ENCODE results near the gene TCP10L. TPM values are rescaled to one million over a fixed set of nuclear protein-coding genes. Genes with fewer than 3 reads are reported as not detected.

The TCP10L gene
- total and polyA plus RNA-seq, 7 donors, result 0.27 to 1.9 (median 0.50) TPM; not detected in 1

GRCh38 chr21:32597205-32597604 lies 11.9 kb upstream of the TCP10L start:
- TF ChIP-seq, protein P1, sequence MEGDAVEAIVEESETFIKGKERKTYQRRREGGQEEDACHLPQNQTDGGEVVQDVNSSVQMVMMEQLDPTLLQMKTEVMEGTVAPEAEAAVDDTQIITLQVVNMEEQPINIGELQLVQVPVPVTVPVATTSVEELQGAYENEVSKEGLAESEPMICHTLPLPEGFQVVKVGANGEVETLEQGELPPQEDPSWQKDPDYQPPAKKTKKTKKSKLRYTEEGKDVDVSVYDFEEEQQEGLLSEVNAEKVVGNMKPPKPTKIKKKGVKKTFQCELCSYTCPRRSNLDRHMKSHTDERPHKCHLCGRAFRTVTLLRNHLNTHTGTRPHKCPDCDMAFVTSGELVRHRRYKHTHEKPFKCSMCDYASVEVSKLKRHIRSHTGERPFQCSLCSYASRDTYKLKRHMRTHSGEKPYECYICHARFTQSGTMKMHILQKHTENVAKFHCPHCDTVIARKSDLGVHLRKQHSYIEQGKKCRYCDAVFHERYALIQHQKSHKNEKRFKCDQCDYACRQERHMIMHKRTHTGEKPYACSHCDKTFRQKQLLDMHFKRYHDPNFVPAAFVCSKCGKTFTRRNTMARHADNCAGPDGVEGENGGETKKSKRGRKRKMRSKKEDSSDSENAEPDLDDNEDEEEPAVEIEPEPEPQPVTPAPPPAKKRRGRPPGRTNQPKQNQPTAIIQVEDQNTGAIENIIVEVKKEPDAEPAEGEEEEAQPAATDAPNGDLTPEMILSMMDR (IDR thresholded peaks at IDR 0.05), result no peak
- intact Hi-C loops (cut with DNase I), result no loop called here

GRCh38 chr21:32595431-32595830 lies 10.1 kb upstream of the TCP10L start:
- Histone ChIP-seq H3K9me3 (no peaks in the 10 kb centered on the region), H3K36me3 (ENCODE audit: insufficient read depth in 1 of 2, low read depth in 1 of 2) (peaks cover 0 to 22% of the 10 kb centered on the region in 2 donors), H3K27ac (no peak overlapping the region), H3K27me3 (ENCODE audit: insufficient read depth in 3 of 3, low read length in 2 of 3) (no peaks in the 10 kb centered on the region), H3K4me3 (no peak overlapping the region), H3K4me1 (no peaks in the 10 kb centered on the region)
- intact Hi-C loops (cut with DNase I), result no loop called here
- 83 to 93% (median 90%) methylated on average over 11 of the region's 11 CpGs for WGBS, 3 donors
- DNase-seq, result no peak
- no peak for ATAC-seq
- TF ChIP-seq, protein P1 (IDR thresholded peaks at IDR 0.05), result no peak

More at GRCh38 chr21:32597205-32597604, 11.9 kb upstream of the TCP10L start:
- no peaks in the 10 kb centered on the region for H3K9me3 ChIP-seq
- no peaks in the 10 kb centered on the region for H3K4me1 ChIP-seq
- no peak overlapping the region for H3K4me3 ChIP-seq
- no peaks in the 10 kb centered on the region for H3K27me3 ChIP-seq (ENCODE audit: insufficient read depth in 3 of 3, low read length in 2 of 3)
- H3K27ac ChIP-seq, result no peak overlapping the region
- DNase-seq (no peak), ATAC-seq (peak in 1 of 4 donors; percentile 32)
- WGBS, 3 donors, result 54 to 79% (median 62%) methylated on average over 6 of the region's 6 CpGs
- peaks cover 0 to 31% of the 10 kb centered on the region in 2 donors for H3K36me3 ChIP-seq (ENCODE audit: insufficient read depth in 1 of 2, low read depth in 1 of 2)

DNA sequence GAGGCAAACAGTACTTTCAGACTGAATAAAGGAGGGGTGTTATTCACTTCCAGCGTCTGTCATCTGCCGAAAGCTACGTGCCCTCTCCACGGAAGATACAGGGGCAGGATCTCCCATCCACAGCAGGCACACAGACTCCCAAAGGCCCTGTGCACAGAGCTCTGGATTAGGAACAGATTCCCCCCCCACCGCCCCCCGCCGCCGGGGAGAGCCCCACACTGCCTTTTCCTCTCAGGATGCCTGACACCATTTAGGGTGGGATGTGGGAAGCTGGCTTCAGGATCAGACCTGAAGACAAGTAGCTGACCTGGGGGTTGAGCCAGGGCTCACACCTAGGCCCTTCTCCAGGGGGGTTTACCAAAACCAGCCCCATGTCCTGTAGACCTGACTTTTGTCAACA lies 8.4 kb upstream of the TCP10L start:
- no peaks in the 10 kb centered on the region for H3K27me3 ChIP-seq (ENCODE audit: insufficient read depth in 3 of 3, low read length in 2 of 3)
- intact Hi-C loops (cut with DNase I), result no loop called here
- no peaks in the 10 kb centered on the region for H3K4me1 ChIP-seq
- 73 to 75% (median 74%) methylated on average over 8 of the region's 8 CpGs for WGBS, 3 donors
- ATAC-seq (no peak), DNase-seq (no peak)
- H3K36me3 ChIP-seq (ENCODE audit: insufficient read depth in 1 of 2, low read depth in 1 of 2), result peaks cover 0 to 10% of the 10 kb centered on the region in 2 donors
- no peak overlapping the region for H3K4me3 ChIP-seq
- H3K9me3 ChIP-seq, result no peaks in the 10 kb centered on the region
- TF ChIP-seq, protein P1 (IDR thresholded peaks at IDR 0.05), result no peak
- H3K27ac ChIP-seq, result no peak overlapping the region

DNA sequence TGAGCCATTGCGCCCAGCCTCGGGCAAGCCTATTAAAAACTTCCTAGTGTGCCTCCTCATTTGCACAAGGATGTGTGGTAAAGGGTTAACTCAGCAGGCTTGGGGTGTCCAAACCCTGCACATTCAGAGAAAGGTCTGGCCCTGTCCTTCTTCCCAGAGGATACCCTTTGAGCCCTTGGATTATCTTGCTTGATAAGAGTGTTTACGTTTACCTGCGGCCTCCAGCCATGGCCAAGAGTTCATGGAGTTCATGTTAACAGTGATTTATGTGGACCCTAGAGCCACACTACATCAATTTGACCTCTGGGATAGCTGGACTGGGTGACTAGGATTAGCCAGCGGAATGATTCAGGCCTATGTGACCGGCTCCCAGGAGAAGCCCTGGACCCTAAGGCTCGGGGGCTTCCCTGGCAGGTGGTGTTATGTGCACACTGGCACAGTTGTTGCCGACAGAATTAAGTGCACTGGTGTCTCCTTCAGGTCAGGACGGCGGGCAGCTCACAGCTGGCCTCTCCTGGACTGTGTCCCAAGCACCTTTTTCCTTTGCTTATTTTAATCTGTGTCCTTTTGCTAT lies 7.7 kb upstream of the TCP10L start:
- TF ChIP-seq, protein P1 (IDR thresholded peaks at IDR 0.05), result no peak
- H3K4me3 ChIP-seq, result no peak overlapping the region
- no peaks in the 10 kb centered on the region for H3K9me3 ChIP-seq
- peaks cover 0 to 8% of the 10 kb centered on the region in 2 donors for H3K36me3 ChIP-seq (ENCODE audit: insufficient read depth in 1 of 2, low read depth in 1 of 2)
- no peak for ATAC-seq
- no peaks in the 10 kb centered on the region for H3K4me1 ChIP-seq
- no peak overlapping the region for H3K27ac ChIP-seq
- H3K27me3 ChIP-seq (ENCODE audit: insufficient read depth in 3 of 3, low read length in 2 of 3), result no peaks in the 10 kb centered on the region
- 42 to 55% (median 46%) methylated on average over 10 of the region's 10 CpGs for WGBS, 3 donors
- intact Hi-C loops (cut with DNase I), result no loop called here
- no peak for DNase-seq

DNA sequence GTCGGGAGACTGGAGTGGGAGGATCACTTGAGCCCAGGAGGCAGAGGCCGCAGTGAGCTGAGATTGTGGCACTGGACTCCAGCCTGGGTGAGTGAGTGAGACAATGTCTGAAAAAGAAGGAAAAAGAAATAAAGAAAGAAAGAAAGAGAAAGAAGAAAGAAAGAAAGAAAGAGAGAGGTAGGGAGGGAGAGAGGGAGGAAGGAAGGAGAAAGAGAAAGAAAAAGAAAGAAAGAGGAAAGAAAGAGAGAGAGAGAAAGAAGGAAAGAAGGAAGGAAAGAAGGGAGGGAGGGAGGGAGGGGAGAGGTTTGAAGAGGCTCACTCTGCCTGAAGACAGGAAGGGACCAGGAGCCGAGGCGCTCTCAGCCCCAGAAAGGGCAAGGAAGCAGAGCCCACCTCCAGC lies 4.8 kb upstream of the TCP10L start:
- Histone ChIP-seq H3K27me3 (ENCODE audit: insufficient read depth in 3 of 3, low read length in 2 of 3) (no peaks in the 10 kb centered on the region), H3K27ac (no peak overlapping the region), H3K9me3 (no peaks in the 10 kb centered on the region), H3K4me1 (no peaks in the 10 kb centered on the region), H3K4me3 (no peak overlapping the region), H3K36me3 (ENCODE audit: insufficient read depth in 1 of 2, low read depth in 1 of 2) (peaks cover 0 to 4% of the 10 kb centered on the region in 2 donors)
- no peak for ATAC-seq
- TF ChIP-seq, protein P1 (IDR thresholded peaks at IDR 0.05), result no peak
- WGBS, 3 donors, result 69 to 79% (median 77%) methylated on average over 4 of the region's 4 CpGs
- no peak for DNase-seq
- intact Hi-C loops (cut with DNase I), result no loop called here
